Stimulated activated naive CD4-positive, alpha-beta T cell (primary cell): ENCODE results near the gene PGS1.
A peak's percentile ranks its signal among the peaks of the same experiment; 100 is the strongest.

Experiments
- DNase-seq, 6 experiments: peaks; one replicate each; lab custom pipeline; 2025; lab: John Stamatoyannopoulos, UW

Gene PGS1

DNA sequence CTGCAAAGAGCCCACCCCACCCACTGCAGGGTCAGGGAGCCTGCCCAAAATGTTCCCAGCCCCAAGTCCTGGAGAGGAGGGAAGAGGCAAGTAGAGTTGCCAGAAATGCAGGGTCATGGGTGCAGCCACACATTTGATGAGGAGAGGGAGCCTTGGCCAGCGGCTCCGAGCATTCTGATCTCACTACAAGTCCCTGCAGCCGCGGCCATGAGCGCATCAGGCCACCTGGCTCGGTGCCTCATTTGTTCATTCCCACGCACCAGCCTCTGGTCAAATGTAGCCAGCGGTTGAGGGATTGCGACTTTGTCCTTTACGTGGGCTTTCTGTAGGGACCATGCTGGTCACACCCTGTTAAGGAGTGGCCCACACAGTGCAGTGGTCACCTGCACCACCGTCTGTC lies 48.7 kb downstream of the PGS1 start:
- DNase-seq: no peak

DNA sequence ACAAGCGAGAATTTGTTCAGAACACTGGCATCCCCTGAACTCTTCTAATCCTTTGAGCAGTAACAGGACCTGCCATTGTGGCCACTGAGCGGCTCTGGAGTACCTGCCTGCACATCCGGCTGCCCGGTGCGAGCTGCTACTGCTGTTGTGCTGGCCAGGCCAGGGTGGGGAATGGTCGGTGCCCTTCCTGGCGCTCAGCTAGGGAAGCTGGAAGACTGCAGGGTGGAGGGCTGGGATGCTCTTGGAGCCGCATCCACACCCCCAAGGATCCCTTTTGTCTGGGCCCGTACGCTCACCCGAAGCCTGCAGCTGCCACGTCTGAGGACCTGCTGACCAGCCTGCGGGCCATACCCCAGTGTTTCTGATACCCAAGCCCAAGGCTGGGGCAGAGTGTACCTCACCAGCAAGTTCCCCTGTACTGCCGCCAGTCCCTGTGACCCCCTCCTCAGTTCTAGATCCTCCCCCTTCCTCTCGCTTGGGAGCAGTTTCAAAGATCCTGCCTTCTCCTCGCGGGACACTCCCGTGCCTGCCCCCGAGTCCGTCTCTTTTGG lies 49.7 kb downstream of the PGS1 start:
- DNase-seq: no peak

DNA sequence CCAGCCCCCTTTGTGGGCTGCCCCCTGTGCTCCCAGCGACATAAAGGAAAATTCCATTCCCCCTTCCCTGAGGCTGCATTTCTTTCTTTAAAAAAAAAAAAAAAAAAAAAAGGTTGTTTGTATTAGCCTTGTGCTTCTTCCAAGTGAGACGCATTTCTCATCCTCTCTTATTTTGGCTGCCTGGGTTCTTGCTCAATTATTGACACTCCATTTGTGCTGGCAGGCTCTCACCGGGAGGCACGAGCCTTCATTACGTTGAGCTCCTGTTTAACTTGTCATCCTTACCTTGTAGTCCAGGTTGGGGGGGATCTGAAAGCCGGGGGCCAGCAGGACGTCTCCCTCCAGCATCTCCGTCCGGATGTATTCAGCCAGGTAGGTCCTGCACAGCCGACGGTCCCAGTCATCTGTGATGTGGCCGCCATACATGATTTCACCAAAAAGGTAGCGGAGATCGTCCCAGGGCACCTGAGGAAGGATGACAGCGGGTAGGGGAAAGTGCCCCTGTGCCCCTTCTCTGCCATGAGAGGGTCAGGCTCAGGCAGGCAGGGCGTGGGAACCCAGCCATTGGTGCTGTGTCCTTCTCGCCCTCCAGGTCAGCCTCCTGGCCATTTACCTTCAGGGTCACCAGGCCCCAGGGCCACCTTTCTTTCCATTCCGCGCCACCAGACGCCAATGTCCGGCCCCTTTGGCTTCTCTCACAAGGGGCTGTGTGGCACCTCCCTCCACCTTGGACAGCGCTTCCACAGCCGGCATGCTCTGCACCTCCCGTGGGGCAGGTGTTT lies 50.6 kb downstream of the PGS1 start:
- DNase-seq: no peak

DNA sequence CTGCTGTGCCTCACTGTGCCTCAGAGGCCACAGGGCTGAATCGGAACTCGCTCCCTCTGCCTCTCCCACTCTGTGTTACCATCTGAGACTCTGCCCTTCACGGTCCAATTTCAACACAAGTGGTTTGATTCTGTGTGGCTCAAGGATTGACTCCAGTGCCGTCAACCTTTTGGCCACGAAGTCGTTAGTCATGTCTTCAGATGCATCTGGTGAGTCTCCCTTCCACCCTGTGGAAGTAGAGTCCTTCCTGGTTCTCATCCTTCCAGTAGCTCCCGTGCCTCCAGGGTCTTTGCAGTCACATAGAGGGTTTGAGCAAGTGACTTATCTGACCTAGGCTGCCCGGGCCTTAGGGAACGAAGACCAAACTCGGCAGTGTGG lies 51.2 kb downstream of the PGS1 start:
- DNase-seq: no peak

DNA sequence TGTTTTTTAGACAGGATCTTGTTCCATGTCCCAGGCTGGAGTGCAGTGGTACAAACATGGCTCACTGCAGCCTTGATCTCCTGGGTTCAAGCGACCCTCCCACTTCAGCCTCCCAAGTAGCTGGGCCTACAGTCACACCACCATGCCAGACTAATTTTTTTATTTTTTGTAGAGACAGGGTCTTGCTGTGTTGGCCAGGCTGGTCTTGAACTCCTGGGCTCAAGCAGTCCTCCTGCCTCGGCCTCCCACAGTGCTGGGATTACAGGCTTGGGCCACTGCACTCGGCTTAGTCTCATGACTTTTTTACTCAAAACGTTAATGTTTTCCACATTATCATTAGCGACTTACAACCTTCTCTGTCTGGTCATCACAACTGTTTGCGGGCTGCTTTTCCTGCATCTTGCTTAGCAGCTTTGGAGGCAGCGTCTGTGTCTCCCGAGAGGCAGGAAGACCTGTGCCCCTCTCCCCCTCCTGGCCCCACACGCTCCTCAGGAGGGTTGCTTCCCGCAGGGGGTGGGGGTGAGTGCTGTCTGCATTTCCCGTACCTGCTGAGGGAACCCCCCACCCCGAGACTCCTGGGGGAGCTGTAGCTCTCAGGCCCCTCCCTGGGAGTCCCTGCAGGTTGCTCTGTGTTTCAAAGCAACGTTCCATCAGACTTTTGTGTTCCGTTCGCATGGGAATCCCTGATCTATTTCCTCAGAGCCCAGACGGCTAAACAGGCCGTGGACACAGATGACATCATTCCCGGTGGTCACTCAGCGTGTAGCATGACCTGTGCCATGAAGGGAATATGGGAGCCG lies 52.6 kb downstream of the PGS1 start:
- DNase-seq: no peak

DNA sequence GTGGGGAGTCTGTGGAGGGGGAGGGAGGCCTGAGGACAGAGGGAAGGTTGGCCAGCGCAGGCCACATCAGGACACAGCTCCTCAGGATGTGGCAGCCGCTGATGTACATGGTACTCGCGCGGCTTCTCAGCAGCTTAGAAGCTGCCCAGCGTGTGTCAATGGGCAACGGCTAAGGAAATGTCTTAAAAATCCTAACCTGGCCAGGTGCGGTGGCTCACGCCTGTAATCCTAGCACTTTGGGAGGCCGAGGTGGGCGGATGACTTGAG lies 53.2 kb downstream of the PGS1 start:
- no peak for DNase-seq

DNA sequence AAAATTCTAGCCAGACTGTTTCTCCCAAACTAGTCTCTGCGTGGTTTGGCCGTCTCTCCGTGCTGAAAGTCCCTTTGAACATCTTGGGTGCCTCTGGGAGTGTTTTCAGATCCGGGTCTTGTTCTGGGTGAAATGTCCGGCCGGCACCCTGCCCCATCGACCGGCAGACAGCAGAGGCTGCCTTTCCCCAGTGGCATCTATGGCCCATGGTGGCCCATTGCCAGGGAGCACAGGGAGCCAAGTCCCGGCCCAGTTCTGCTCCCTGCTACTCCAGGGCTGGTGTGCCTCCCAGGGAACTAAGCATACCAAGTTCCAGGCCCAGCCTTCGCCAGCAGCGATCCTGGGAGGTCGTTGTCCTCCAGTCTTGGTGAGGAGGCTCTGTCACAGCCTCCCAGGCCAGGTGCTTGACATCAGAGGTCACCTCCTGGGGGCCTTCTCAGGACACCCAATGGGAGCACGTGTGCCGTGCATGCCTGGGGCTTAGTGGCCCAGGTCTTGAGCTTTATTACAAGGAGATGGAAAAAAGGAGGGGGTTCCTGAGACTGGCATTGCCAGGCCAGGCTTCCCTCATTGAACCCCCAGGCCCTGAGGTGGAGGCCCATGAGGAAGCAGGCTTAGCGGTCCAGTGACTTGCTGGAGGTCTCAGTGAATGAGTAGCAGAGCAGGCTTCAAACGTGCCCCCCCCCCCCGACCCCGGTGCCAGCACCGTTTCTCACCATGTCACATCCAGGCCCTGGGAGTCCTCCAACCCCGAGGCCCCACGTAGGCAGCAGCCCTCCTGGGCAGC lies 54.0 kb downstream of the PGS1 start:
- no peak for DNase-seq

DNA sequence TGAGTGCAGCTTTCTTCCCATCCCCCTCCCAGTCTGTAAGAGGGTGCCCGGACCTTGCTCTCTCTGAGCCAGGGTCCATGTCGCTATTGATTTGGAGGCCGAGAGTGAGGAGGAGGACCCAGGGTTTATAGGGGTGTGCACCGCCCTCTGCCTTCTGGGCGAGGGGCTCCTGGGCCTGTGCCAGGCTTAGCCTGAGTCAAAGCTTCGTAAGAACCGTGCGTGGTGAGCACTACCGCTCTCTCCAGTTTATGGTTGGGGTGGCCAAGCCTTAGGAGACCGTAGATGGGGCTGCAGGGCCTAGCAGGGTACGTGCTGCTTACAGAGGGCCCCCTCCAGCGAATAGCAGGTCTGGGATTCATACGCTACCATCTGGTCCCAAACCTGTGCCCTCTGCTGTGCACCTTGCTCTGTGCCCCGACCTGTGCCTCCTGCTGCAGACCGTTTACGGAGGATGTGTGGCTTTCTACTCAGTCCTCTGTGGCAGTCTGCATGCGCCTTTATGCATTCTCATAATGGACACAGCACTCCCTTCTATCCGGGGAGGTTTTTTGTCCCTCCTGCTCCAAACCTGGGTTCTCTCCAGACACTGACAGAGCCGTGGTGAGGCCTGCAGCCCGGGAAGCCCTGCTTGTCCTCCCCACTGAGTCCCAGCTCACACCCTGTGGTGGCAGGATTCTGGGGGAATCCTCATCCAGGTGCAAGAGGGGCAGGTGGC lies 54.7 kb downstream of the PGS1 start:
- no peak for DNase-seq

DNA sequence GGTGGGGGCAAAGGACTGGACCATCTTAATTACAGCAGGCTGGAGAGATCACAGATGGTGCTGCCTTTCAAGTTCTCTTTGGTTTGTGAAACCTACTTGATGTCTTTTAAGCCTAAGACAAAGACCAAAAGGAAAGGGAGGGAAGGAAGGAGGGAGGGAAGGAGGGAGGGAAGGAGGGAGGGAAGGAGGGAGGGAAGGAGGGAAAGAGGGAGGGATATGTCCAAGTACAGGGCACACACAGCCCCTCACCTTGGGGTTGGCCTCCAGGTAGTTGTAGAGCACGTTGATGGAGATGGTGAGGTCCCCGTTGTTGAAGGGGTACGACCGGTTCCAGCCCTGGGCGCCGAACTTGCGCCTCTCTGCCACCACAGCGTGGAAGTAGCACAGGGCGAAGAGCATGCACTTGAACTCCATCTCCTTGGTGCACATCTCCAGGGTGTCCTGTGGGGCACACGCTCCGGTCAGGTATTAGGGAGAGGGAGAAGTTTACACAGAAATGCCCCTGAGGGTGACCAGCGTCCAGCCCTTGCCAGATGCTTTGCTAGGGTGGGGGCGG lies 55.4 kb downstream of the PGS1 start:
- no peak for DNase-seq

DNA sequence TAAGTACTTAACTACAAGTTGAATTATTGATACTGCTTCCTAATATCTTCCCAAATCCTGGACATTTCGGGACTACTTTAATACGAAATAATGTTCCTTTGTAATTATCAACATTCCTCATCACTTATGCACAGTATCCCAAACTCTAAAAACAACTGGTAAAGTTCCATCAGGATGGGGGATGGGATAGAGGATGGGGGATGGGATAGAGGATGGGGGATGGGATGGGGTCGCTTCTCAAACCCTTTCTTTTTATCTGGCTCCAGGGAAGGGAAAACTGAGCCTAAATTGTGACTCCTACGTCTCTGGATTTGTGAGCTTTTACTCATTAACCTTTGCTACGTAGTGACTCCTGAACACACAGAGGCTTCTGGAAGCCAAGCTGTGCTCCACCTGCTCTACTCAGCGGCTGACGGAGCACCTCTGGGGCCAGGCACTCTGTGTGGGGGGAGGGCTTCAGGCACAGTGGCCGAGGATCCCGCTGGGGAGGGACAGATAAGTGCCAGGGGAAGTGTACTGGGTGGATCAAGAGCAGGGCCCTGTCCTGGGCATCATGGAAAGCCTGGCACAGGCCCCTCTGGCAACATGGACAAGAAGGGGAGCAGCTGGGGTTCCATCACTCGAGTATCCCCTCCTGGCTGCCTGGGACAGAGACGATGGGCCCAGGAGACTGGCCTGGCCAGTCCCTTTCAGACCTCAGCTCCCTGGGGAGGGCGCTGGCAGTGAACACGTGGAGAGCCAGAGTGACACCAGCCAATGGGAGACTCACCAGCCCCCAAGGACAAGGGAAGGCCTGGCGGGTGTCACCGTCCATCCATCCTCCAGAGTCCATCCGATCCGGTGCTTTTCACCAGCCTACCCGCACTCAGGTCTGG lies 56.2 kb downstream of the PGS1 start:
- no peak for DNase-seq

DNA sequence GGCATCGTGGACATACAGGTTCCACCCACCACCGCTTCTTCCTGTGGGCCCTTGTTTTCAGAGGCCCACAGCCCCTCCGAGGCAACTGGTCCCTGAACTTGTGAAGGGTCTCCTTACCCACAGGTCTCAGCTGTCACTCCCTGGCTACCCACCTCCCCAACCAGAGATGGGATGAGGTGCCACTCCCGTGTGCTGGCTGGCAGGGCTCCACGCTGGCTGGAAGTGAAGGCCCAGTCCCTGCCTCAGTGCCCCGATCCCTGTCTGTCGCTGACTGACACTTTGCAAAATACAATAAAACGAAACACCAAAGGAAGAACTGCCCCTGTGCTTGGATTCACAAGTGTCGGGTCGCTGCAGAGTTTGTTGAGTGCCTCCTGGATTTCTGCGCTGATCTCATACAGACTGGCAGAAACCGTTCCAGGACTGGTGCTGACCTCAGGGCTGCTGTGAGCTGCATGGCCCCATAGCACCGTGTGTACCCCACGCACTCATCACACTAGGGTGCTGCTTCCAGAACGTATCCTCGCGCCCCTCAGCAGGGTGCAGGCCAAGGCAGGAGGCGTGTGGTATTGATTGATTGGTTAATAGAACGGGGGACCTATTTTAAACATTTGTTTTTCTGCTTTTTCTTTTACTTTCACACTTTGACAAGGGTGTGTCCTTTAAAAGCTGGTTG lies 57.0 kb downstream of the PGS1 start:
- no peak for DNase-seq

DNA sequence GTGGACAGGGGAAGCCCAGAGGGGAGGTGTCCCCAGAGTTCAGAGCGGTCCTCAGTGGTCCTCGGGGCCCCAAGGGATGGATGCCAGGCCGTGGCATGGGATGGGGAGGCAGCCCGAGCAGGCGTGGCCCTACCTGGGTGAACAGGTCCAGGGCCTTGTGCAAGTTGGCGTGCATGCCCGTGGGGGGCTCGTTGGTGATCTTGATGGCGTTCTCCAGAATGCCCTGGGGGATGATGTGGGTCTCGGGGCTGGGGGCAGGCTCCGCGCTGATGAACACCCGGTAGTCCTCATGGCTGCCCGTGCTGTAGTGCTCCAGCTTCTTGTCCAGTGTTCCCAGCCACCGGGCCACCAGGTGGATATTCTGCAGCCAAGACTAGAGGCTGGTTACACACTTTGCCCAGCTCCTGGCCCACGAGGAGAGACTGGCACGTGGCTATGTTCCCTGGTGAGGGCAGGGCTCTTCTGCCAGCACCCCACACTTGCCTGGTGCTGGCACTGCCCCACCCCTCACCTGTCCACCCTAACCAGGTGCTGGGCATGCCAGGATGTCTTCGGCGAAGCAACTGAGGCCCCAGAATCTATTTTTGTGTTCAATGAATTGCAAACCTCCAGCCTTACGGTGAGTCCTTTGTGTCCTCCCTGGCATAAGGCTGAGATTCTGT lies 59.2 kb downstream of the PGS1 start:
- DNase-seq: no peak

DNA sequence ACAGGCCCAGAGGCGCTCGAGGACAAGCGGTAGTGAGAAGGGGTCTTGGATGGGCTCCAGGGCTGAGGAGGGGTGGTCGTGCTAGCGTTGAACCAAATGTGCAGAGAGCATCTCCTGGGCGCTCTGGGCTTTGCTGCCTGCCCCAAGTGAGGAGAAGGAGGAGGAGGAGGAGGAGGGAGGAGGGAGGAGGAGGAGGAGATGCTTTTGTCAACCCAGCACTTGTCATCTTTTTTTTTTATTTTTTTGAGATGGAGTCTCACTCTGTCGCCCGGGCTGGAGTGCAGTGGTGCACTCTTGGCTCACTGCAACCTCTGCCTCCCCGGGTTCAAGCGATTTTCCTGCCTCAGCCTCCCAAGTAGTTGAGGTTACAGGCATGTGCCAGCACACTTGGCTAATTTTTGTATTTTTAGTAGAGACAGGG lies 59.8 kb downstream of the PGS1 start:
- peak in 3 of 6 experiments; percentile 8 to 57 (median 22) for DNase-seq

DNA sequence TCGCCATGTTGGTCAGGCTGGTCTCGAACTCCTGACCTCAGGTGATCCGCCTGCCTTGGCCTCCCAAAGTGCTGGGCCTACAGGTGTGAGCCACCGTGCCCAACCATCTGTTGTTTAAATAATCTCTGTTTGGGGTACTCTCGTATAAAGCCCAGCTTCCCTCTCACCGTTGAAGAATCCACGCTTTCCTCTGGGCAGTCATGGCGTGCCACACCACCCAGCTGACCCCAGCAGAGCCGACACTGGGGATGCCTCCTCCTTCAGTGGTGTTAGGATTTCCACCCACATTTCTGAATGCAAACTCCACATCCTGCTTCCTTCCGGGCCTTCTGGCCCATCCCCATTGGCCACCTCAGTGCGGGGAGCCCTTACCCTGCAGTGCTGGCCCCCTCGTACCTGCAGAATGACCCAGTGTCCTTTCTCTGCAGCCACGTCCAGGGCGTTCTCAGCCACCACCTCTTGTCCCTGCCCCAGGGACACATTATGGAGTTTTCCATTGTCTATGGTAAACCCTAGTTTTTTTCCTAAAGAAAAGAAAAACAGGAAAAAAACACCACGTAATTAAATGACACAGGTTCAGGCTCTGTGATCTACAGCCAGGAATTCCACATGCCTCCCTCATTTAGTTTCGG lies 60.4 kb downstream of the PGS1 start:
- no peak for DNase-seq

DNA sequence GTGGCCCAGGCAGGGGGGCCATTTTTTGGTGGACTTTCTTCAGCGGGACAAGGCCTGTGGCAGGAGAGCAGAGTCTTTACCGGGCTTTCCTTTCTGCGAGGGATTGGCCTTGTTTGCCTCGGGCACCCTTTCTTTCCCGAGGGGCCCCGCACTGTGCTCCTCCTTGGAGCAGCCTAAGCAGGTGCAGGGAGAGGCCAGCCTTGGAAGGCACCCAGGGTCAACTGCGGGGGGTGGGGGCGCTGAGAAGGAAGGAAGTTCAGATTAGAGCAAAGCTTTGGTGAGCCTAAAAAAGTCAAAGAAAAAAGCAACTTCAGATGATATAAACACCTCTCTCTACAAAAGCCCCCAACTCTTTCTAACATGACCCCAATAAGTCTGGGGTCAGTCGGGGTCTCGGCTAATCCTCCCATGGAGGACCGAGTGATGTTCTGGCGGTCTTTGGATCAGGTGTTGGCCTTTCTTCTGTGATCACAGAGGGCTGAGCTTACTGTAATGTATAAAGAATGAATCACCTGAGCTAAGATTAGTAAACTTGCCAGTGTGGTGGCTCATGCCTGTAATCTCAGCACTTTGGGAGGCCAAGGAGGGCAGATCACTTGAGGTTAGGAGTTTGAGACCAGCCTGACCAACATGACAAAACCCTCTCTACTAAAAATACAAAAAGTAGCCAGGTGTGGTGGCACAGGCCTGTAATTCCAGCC lies 63.0 kb downstream of the PGS1 start:
- DNase-seq: no peak

DNA sequence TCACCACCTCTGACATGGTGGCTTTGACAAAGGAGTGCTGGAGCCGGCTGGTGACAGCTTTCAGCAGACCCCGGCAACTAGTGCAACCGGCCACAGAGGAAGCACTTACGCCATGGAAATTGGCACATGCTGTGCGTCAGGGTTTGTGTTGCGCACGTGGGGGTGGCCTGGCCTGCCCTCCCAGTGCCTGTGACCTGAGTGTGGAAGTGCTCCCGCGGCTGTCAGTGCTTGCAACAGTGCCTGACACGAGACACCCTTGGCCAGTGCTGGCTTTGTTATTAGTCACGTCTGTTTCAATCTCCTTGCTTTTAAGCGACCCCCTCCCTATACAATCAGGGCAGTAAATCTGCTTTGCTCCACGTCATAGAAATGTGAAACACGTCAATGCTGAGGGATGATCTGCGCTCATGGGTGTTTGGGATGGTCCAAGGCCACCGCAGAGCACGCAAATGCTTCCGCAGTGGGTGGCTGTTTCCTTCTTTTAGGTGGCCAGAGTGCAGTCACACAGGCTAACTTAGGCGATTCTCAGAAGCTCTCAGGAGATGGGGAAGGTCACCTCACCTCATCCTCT lies 64.3 kb downstream of the PGS1 start:
- DNase-seq: no peak

DNA sequence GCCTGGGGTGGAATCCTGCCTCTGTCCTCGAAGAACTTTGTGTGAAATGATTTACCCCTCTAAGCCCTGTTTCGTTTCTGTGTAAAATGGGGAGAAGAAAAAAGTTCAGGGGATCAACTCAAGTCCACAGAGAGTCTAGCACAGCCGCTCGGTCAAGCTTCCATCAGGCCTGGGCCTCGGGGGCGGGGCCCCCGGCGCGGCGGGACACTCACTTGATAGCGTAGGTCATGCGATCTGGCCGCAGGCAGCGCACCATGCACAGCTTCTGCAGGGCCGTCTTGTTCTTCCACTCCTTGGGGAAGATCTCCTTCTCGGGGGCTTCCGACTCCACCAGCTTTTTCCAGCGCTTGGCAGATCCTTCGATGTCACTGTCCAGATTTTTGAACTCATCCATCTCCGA lies 65.9 kb downstream of the PGS1 start:
- no peak for DNase-seq

DNA sequence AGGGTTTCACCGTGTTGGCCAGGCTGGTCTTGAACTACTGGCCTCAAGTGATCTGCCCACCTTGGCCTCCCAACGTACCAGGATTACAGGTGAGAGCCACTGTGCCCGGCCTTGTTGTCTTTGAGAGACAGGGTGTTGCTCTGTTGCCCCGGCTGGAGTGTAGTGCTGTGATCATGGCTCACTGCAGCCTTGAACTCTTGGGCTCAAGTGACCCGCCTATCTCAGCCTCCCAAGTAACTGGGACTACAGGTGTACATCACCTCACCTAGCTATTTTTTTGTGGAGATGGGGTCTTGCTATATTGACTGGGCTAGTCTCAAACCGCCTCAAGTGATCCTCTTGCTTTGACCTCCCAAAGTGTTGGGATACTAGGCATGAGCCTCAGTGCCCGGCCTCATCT lies 68.4 kb downstream of the PGS1 start:
- no peak for DNase-seq
